Measurements from ENCODE around the gene CDKN2C. TPM values are rescaled to one million over a fixed set of nuclear protein-coding genes. Genes with fewer than 3 reads are reported as not detected.

CDKN2C gene
- total and polyA plus RNA-seq, 2 experiments from 2014 or later, result 2.8 to 3.2 TPM

DNA sequence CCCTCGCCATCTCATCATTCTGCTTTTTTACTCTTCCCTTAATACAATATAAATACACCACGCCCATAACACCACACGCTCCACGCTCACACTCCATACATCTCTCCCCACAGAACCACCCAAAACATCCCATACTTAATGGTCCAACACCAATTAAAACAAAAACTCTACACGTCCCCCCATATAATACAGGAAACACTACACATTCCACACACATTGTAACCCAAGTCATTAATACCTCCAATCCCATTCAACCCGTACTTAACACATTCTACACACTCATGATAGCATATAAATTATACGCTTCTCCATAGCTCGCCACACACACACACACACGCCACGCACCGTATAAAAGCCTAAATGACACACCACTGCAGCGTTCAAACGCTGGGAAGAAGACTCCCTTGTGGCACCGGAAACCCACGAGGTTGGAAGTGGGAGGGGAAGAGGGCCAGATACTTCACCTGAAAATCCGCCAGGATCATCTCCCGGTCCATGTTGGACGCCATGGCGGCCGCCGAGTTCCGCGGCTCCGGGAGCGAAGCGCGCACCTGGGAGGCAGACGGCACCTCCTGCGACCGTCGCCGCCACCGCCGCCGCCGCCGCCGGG lies 10.6 kb upstream of the CDKN2C start:
- H3K4me3 ChIP-seq, result peak overlapping the region; percentile 94
- no peaks in the 10 kb centered on the region for H3K9me2 ChIP-seq (replicated peaks; ENCODE audit: insufficient read depth)
- DNase-seq (ENCODE audit: low spot score), result no peak
- WGBS (ENCODE audit: low lambda C conversion rate, missing lambda C conversion rate), result 1% methylated on average over 38 of the region's 38 CpGs
- no peaks in the 10 kb centered on the region for H3K9me3 ChIP-seq (ENCODE audit: low read depth)
- H3K4me2 ChIP-seq, result peak overlapping the region; percentile 90
- peak overlapping the region; percentile 88 for H2AFZ ChIP-seq
- H3K79me2 ChIP-seq, result peaks cover 49% of the 10 kb centered on the region
- H3K36me3 ChIP-seq (replicated peaks; ENCODE audit: insufficient read depth, low read depth), result no peaks in the 10 kb centered on the region
- TF ChIP-seq EZH2 (IDR thresholded peaks at IDR 0.05; ENCODE audit: borderline replicate concordance) (no peak), CTCF (IDR thresholded peaks at IDR 0.05; ENCODE audit: poor library complexity) (no peak), EZH2phosphoT487 (IDR thresholded peaks at IDR 0.05; ENCODE audit: low read depth, severe bottlenecking, unreplicated experiment) (no peak)
- peak overlapping the region; percentile 83 for H3K27ac ChIP-seq
- H4K20me1 ChIP-seq (ENCODE audit: insufficient read depth, poor library complexity, severe bottlenecking), result no peaks in the 10 kb centered on the region
- H3K4me1 ChIP-seq (ENCODE audit: insufficient read depth), result peaks cover 8% of the 10 kb centered on the region
- H3K27me3 ChIP-seq, result peaks cover 5% of the 10 kb centered on the region

- no peaks in the 10 kb centered on the region for H3K9me3 ChIP-seq (ENCODE audit: low read depth)
- peak within 1 kb of the TSS; percentile 94 for H3K4me3 ChIP-seq
- TF ChIP-seq CTCF (IDR thresholded peaks at IDR 0.05; ENCODE audit: poor library complexity) (peak; percentile 14), EZH2phosphoT487 (IDR thresholded peaks at IDR 0.05; ENCODE audit: low read depth, severe bottlenecking, unreplicated experiment) (no peak)
- peaks cover 41% of the 10 kb centered on the region for H3K79me2 ChIP-seq
- under 1% methylated on average over 42 of the region's 80 CpGs for WGBS (ENCODE audit: low lambda C conversion rate, missing lambda C conversion rate)
- H2AFZ ChIP-seq, result peak within 1 kb of the TSS; percentile 92
- peaks cover 8% of the 10 kb centered on the region for H3K4me1 ChIP-seq (ENCODE audit: insufficient read depth)
- H3K27me3 ChIP-seq, result peaks cover 6% of the 10 kb centered on the region
- peak; percentile 98 for DNase-seq (ENCODE audit: low spot score)
- H4K20me1 ChIP-seq (ENCODE audit: insufficient read depth, poor library complexity, severe bottlenecking), result no peaks in the 10 kb centered on the region
- H3K36me3 ChIP-seq (replicated peaks; ENCODE audit: insufficient read depth, low read depth), result no peaks in the 10 kb centered on the region
- no peaks in the 10 kb centered on the region for H3K9me2 ChIP-seq (replicated peaks; ENCODE audit: insufficient read depth)
- peak within 1 kb of the TSS; percentile 84 for H3K27ac ChIP-seq
- peak within 1 kb of the TSS; percentile 90 for H3K4me2 ChIP-seq
Measured at GRCh38 chr1:50959913-50960844, 9.9 kb upstream of the CDKN2C start, which contains the start of gene FAF1. TSS of gene FAF1 (minus strand) at chr1:50960267. CDS start at chr1:50959811, 456 bp downstream.

- no peaks in the 10 kb centered on the region for H3K79me2 ChIP-seq
- no peaks in the 10 kb centered on the region for H3K9me2 ChIP-seq (replicated peaks; ENCODE audit: insufficient read depth)
- TF ChIP-seq EZH2 (IDR thresholded peaks at IDR 0.05; ENCODE audit: borderline replicate concordance), result no peak
- TF ChIP-seq EZH2phosphoT487 (IDR thresholded peaks at IDR 0.05; ENCODE audit: low read depth, severe bottlenecking, unreplicated experiment), result no peak
- no peak for TF ChIP-seq CTCF (IDR thresholded peaks at IDR 0.05; ENCODE audit: poor library complexity)
- H3K36me3 ChIP-seq (replicated peaks; ENCODE audit: insufficient read depth, low read depth), result no peaks in the 10 kb centered on the region
- H3K9me3 ChIP-seq (ENCODE audit: low read depth), result no peaks in the 10 kb centered on the region
- DNase-seq (ENCODE audit: low spot score), result no peak
- no peak overlapping the region for H2AFZ ChIP-seq
- no peak overlapping the region for H3K4me2 ChIP-seq
- H3K27ac ChIP-seq, result no peak overlapping the region
- 90% methylated on average over 11 of the region's 11 CpGs for WGBS (ENCODE audit: low lambda C conversion rate, missing lambda C conversion rate)
- peaks cover 11% of the 10 kb centered on the region for H3K27me3 ChIP-seq
- no peaks in the 10 kb centered on the region for H3K4me1 ChIP-seq (ENCODE audit: insufficient read depth)
- no peak overlapping the region for H3K4me3 ChIP-seq
- H4K20me1 ChIP-seq (ENCODE audit: insufficient read depth, poor library complexity, severe bottlenecking), result no peaks in the 10 kb centered on the region
Measured at GRCh38 chr1:50964863-50965262, 5.2 kb upstream of the CDKN2C start.
